Upper lobe of left lung (tissue), 4 donors: ENCODE data around the gene ZYG11B.
"Not testable (repeated sequence)": the region's sequence is repeated elsewhere in the genome, so short reads cannot be mapped to it uniquely, and the experiment has no call there.

Source experiments
- EP300 ChIP-seq, 4 donors: sonication (generic); formaldehyde crosslinking; IDR thresholded peaks; one replicate each; pipeline ENCODE4 v1.5.1; 2017; ENCODE audit warnings: antibody characterized with exemption in 4 of 4, control low read depth in 2 of 4
- TF ChIP-seq, protein P1 (sequence below), 6 experiments: fragments of 450-650 bp in 4 of 6; fragments of 200-600 bp in 2 of 6; sonication (generic) in 2 of 6; IDR thresholded peaks; one replicate each; pipeline ENCODE4 v1.5.1; 2016 to 2019; ENCODE audit warnings: antibody characterized with exemption in 6 of 6

DNA sequence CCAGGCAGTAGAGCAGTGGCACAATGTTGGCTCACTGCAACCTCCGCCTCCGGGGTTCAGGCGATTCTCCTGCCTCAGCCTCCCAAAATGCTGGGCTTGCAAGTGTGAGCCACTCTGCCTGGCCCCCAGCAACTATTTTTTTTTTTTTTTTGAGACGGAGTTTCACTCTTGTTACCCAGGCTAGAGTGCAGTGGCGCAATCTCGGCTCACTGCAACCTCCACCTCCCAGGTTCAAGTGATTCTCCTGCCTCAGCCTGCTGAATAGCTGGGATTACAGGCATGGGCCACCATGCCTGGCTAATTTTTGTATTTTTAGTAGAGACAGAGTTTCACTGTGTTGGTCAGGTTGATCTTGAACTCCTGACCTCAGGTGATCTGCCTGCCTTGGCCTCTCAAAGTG is 23.9 kb downstream of the ZYG11B start:
- TF ChIP-seq, protein P1, sequence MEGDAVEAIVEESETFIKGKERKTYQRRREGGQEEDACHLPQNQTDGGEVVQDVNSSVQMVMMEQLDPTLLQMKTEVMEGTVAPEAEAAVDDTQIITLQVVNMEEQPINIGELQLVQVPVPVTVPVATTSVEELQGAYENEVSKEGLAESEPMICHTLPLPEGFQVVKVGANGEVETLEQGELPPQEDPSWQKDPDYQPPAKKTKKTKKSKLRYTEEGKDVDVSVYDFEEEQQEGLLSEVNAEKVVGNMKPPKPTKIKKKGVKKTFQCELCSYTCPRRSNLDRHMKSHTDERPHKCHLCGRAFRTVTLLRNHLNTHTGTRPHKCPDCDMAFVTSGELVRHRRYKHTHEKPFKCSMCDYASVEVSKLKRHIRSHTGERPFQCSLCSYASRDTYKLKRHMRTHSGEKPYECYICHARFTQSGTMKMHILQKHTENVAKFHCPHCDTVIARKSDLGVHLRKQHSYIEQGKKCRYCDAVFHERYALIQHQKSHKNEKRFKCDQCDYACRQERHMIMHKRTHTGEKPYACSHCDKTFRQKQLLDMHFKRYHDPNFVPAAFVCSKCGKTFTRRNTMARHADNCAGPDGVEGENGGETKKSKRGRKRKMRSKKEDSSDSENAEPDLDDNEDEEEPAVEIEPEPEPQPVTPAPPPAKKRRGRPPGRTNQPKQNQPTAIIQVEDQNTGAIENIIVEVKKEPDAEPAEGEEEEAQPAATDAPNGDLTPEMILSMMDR (IDR thresholded peaks at IDR 0.05) = not testable (repeated sequence)
- TF ChIP-seq EP300 (IDR thresholded peaks at IDR 0.05) = not testable (repeated sequence)
